ENCODE measurements around the gene SYNPO2.

Gene SYNPO2

DNA sequence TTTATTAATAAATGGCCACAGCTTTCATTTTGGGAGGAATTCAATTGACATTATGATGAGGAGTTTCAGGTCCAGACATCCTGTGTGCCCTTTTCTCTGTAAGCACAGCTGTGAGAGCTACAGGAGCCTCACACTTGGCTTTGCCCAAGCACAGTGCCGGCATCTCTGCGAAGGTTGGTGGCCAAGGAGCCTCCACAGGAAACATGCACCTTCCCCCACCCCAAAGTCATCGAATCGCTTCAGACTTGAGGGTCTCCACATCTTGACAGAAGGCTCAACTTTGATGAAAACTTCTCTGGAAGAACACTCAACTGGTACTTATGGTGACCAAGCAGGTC is 100.0 kb downstream of the SYNPO2 start:
- no peak overlapping the region for H3K4me3 ChIP-seq (ENCODE audit: low read depth, low read length)
- no peak for TF ChIP-seq CTCF (IDR thresholded peaks at IDR 0.05; ENCODE audit: borderline replicate concordance, insufficient read depth, low read depth, low read length)

- H3K4me3 ChIP-seq (ENCODE audit: low read depth, low read length), result no peak overlapping the region
- TF ChIP-seq CTCF (IDR thresholded peaks at IDR 0.05; ENCODE audit: borderline replicate concordance, insufficient read depth, low read depth, low read length), result no peak
Observed at GRCh38 chr4:118989098-118990080, 100.7 kb downstream of the SYNPO2 start.

GRCh38 chr4:118991686-118992085 is 103.0 kb downstream of the SYNPO2 start:
- no peak overlapping the region for H3K4me3 ChIP-seq (ENCODE audit: low read depth, low read length)
- no peak for TF ChIP-seq CTCF (IDR thresholded peaks at IDR 0.05; ENCODE audit: borderline replicate concordance, insufficient read depth, low read depth, low read length)

- H3K4me3 ChIP-seq (ENCODE audit: low read depth, low read length), result no peak overlapping the region
- TF ChIP-seq CTCF (IDR thresholded peaks at IDR 0.05; ENCODE audit: borderline replicate concordance, insufficient read depth, low read depth, low read length), result no peak
Observed at GRCh38 chr4:118992149-118992548, 103.5 kb downstream of the SYNPO2 start.

DNA sequence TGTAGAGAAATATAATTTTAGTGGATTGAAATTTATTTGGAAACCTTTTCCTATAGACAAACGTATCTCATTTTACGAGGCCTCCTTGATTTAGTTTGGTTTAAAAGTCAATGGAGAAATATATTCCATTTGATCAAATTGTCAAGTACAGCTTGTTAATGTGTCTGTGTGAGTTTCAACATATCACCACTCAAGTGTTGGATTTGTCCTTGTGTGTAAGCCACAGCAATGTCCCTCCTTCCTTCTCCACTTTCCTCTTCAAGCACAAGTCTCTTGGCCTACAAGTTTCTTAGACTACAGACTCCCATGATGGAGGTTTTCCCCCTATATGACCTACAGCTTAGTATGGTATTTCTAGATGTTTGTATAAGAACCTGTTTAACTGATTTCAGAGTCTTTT is 104.7 kb downstream of the SYNPO2 start:
- no peak for TF ChIP-seq CTCF (IDR thresholded peaks at IDR 0.05; ENCODE audit: borderline replicate concordance, insufficient read depth, low read depth, low read length)
- H3K4me3 ChIP-seq (ENCODE audit: low read depth, low read length), result no peak overlapping the region

- no peak for TF ChIP-seq CTCF (IDR thresholded peaks at IDR 0.05; ENCODE audit: borderline replicate concordance, insufficient read depth, low read depth, low read length)
Observed at GRCh38 chr4:118994030-118994429, 105.4 kb downstream of the SYNPO2 start.

More at GRCh38 chr4:118994030-118994429, 105.4 kb downstream of the SYNPO2 start:
- no peak overlapping the region for H3K4me3 ChIP-seq (ENCODE audit: low read depth, low read length)
